IPS DF 4.7 (cell line): ENCODE measurements around the gene DYNLL2.
A peak's percentile ranks its signal among the peaks of the same experiment; 100 is the strongest.
"Not testable (repeated sequence)": the region's sequence is repeated elsewhere in the genome, so short reads cannot be mapped to it uniquely, and the experiment has no call there.

Experiments
- DNase-seq: peaks from one replicate; pipeline ENCODE4 v3.0.0-alpha.2; 2013; ENCODE audit warnings: low spot score; ENCODE audit errors: extremely low read depth

DYNLL2 gene

DNA sequence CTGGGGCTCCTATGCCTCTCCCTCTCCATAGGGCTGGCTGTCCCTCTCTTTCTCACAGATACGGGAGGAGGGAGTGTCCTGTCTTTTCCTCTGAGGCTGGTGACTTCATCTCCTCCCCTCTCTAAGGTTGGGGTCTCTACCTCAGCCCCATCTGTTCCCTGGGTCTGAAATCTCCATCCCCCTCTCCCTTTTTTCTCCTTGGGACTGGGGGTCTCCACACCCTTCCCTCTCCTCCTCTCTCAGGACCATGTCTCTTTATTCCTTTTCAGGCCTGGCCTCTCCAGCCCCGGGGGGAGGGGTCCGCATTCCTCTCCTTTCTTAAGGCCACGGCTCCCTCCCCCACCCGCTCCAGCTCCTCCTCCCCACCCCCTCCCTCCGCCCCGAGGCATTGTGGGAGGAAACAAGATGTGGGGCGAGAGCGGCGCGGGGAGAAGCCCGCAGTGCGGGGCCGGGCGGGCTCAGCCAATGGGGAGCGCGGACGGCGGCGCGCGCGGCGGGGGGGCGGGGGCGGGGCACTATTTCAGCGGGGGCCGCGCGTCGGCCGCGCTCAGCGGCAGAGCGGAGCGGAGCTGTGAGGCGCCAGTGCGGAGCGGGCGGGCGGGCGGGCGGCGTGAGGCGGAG is at the start of gene DYNLL2:
Gene DYNLL2 (plus strand): TSS at position 550 of the 621 bp plus-strand sequence. CDS start 3,672 bp downstream, outside the sequence.
- DNase-seq, result peak; percentile 62

DNA sequence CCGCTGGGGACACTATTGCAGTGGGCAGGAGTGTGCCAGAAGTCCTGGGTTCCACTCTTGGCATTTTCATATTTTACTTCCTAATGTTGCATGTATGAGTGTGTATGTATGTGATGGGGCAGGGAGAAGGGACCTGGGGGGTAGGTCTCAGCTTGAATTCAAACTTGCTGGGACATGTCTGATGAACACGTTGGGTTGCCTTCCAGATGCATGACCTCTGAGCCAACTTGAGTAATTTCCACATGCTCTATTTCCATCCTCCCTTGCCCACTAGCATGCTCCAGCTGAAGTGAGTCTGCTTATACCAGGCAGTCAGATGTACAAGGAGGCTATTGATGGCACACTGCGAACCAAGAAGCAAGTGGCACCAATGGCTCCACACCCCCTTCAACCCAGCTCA is 43.2 kb upstream of the DYNLL2 start:
- no peak for DNase-seq

DNA sequence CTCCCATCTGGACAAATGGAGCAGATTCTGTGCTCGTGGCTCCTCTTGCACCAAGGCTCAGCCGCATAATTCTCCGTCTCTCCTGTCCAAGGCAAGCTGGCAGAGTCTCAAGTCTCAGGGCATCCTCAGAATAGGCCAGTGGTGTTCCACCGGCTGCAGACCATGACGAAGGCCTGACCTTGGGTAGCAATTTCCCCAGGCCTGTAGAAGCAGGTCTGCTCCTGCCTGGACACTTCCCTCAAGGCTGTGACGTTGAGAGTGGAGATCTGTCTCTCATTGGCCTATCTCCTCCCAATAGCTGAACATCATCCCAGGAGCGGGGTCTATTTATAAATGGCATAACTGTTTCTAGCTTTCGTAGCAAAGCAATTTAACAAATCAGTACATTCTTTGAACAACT is 42.8 kb upstream of the DYNLL2 start:
- no peak for DNase-seq

DNA sequence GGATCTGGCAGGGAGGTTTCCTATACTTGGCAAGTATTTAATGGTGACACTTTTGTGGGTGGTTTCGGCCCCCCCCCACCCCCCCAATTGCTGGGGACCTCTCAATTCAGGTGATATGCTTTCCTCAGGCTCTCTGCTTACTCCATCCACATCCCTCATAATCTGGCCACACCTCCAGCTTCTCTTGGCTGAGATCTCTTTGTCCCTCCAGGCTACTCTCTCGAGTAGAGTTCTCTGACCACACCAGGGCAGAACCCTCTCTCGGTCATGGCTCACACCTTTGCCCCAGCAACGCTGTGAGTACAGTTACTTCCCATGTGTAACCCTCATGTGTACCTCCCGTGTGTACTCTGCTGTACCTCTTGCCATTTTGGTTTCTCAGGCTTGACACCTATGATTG is 42.1 kb upstream of the DYNLL2 start:
- DNase-seq, result no peak

DNA sequence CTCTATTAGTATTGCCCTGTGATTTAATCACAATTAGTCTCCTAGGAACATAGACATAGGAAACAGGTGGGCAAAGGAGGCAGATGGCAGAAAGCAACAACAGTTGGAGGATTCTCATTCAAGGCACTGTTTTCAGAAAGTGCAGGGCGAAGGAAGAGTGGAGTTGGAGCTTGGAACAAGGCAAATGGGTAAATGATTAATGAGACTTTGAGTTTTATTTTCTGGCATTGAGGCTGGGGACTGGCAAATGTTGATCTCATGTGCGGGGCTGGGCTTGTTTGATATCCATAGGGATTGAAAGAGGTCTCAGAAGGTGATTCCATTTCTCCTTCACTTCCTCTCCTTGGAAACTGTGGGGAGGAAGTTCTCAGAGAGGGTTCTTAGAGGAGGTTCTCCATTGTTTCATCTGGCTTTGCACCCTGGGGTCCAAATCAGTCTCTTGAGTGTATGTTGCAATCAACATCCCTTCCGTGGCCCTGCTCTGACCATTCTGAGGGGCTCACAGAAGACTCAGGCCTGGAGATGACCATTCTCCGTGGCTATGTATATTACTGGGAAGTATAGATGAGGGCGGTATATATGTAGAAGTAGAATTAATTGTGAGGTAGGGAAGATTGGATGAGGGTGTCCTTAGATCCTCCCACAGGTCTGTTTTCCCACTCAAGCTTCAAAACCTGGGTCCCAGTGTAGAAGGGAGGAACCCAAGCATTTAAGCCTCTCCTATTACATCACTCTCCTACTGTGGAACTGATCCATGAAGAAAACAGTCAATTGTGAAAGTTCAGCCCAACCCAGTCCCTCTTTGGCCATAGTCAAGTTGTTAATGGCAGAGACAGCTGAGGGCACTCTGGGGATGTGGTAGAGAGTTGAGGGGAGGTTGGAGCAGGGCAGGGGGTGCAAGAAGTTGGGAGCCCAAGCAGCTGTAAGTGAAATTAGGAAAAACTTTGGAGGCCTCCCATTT is 39.7 kb upstream of the DYNLL2 start:
- DNase-seq, result no peak

DNA sequence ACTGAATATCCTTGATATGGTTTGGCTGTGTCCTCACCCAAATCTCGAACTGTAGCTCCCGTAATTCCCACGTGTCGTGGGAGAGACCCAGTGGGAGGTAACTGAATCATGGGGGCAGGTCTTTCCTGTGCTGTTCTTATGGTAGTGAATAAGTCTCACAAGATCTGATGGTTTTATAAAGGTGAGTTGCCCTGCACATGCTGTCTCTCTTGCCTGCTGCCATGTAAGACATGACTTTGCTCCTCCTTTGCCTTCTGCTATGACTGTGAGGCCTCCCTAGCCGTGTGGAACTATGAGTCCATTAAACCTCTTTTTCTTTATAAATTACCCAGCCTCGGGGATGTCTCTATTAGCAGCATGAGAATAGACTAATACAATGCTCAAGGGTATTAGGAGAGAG is 39.0 kb upstream of the DYNLL2 start:
- not testable (repeated sequence) for DNase-seq

DNA sequence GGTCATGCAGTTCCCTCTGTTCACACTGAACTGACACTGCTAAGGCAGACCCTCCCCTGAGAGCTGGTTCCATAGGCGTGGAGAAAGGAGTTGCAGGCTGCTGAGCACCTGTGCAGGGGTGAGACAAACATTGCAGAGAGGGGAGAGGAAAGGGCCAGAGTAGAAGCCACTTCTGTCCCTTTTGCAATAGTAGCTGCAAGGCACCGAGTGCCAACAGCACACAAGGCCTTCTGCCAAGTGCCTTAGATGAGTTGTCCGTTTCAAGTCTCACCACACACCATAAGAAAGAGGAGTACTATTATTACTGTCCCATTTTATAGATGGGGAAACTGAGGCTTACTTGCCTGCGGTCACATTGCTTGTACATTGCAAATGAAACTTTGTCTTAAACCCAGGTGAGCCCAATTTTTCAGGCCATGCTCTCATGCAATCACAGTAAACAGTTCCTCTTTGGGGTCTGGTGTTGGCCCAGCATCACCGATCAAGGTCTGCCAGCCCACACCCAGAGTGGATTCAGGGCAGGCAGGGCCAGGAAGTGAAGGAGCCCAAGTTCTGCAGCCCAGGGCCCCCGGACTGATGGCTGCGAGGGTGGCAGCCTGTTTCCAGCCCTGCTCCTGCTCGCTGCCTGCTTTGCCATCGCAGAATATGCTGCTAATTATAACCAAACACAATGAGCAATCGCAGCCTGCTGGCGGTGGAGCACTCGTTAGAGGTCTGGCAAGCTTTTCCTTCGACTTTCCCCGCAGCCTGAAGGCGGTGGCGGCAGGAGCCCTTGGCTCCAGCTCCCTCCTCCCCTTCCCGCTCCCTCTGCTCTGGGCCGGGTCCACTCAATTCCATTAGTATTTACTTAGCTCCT is 36.8 kb upstream of the DYNLL2 start:
- DNase-seq, result no peak

DNA sequence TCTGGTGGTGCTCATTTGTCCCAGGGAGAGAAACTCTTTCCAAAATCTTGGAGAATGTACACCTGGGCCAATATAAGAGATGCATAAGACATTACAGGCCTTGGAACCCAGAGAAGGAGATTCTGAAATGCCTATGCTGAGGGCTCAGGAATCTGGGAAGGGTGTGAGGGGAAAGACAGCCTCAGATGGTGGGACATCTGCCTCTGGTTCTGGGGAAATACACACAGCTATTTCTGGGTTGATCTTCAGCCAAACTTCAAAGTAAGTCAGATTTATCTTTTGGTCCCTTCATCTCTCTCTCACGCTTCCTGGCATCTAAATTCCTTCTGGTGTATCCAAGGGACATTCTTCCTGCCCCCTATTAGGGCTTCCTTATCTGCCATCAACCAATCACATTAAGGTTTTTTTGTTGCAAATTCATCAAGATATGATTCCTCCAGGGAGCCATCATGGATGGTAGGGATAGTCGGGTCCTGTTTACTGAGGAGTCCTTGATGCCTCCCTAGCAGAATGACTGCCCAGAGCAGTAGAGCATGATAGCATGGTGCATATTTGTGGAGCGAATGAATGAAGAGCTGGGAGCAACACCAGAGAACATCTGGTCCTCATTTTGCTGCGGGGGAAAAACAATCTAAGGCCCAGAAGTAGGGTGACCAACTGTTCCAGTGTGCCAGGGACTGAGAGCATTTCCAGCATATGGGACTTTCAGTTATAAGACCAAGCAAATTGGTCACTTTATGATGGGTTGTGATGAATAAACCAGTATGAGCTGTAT is 35.7 kb upstream of the DYNLL2 start:
- DNase-seq, result no peak

DNA sequence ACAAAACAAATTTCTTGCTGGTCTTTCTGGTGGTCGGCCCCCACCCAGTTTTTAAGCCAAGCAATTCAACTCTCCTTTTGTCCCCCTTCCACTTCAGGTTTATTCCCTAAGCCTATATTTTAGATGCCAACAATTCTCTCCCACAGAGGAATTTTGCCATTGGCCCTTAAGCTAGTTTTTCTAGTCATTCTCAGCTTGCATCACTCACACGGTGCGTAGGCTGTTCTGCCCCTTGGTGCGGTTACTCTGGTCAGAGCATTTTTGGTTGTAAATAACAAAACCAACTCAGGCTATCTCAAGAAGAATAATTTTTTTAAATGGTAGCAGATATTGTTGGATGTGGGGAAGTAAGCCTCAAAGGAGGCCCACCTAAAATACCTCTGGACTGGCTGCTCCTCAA is 33.7 kb upstream of the DYNLL2 start:
- no peak for DNase-seq

DNA sequence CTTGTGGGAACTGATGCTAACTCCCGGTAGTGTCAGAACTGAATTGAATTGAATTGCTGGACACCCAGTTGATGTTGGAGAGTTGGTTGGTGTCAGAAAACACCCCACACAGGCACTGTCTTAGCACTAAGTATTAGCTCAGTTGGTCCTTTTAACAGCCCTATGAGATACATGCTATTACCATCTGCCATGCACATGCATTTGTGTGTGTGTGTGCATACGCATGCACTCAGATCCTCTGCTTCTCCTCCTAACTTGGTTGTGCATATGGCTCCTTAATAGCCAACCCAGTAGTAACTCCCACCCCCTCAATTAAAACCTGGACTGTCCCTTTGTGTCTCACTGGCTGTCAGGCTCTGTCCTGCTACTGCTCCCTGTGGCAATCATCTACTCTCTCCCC is 32.3 kb upstream of the DYNLL2 start:
- no peak for DNase-seq

DNA sequence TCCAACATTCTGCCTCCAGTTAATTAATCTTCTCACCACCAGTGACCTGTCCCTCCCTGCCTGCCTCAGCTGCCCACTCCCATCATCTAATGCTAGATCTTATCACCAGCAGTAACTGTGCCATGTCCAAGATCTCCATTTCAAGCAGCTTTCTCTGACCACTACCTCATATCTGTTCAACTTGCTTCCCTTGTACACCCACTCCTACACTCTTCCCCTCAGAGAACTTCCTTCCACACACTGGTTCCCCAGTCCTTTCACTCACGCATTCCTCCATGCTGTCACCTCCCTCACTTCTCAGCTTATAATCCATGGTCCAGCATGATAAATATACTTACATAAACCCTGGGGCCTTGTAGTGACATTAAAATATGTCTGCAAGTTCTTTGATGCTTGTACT is 31.8 kb upstream of the DYNLL2 start:
- DNase-seq, result no peak

DNA sequence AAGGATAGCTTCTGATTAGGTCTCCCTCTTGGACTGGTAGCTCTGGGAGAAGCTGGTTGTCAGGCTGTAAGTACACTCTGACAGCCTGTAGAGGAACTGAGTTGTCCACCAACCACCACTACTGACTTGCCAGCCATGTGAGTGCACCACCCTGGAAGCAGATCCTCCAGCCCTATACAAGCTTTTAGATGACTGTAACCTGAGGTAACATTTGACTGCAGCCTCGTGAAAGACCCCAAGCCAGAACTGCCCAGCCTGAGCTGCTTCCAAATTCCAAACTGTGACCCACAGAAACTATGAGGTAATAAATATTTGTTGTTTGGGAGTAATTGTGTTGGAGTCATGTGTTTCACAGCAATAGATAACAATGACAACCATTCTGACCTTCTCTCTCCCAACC is 30.8 kb upstream of the DYNLL2 start:
- DNase-seq, result no peak

DNA sequence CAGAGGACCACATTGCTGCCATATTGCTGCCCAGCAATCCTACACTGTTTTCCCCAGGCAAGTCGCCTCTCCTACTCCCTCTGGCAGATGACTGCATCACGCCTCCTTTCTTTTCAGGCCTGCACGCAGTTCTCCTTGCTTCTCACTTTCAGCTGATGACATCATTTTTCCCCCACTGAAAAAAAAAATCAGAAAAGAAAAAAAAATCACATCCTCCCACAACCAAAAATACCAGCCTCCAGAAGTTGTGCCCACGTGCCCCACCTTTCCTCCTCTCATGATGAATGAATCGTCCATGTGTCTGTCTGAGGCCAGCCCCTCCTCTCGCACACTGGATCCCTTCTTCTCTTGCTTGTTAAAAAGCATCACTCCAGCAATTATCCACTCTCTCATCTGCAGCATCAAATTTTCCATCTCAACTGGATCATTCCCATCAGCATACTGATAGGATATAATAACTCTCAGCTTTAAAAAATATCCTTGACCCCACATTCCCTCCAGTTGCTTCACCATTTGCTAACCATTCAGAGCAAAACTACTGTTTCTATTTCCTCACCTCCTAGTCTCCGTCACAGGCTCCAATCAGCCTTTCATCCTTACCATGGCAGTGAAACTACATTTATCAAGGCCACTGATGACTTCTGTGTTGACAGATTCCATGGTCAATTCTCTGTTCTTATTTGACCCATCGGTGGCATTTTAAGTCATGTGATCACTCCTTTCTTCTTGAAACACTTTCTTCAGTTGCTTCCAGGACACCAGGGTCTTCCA is 30.1 kb upstream of the DYNLL2 start:
- DNase-seq, result no peak

DNA sequence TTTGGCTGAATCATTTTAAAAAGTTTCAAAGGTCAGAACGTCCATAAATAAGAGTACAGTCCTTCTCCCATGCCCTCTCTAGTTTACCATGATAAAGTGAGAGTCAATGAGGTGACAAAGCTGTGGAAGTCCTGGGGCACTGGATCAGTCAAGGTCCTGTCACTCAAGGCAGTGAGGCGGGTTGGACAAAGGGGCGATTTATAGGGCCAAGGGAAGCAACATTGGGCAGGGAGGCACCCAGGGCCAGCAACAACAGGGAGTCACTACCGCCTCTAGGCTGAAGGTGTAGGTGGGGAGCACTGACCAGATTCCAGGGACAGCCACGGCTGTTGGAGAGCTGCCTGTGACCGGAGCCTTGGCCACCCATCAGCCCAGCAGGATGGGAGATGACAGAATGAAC is 28.6 kb upstream of the DYNLL2 start:
- DNase-seq, result no peak

DNA sequence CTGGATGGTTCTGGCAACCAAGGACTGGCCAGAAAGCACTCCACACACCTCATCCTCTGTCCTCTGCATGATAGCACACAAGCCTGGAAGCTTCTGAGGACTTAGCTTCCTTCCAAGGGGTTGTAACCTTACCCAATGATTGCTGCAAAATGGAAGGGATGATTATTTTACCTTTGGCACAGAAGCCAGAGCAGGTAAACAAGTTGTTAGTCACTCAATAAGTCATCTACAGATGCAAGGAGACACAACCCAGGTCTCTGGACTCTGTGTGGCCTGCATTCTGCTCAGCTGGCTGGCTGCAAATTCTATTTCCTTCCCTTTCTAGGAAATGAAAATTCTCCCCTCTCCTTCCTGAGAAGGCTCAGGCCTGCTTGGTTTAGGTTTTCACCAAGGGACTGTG is 26.7 kb upstream of the DYNLL2 start:
- DNase-seq, result no peak

DNA sequence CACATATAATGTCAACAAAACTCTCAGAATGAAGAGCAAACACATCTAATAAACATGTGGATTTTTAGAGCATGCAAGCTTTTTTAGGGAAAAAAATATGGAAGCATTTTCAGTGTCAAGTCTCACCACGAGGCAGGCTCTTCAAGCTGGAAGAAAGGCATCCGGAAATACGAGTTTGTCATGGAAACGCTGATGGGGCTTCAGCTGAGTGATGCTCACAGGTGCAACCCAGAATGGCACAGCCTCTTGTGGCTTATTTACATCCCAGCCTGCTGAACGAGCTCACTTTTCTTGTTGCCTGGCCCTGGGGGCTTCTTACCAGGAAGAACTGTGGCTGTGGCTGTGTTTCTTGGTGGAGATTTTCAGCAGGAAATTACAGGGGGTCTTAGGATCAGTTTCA is 24.1 kb upstream of the DYNLL2 start:
- no peak for DNase-seq

DNA sequence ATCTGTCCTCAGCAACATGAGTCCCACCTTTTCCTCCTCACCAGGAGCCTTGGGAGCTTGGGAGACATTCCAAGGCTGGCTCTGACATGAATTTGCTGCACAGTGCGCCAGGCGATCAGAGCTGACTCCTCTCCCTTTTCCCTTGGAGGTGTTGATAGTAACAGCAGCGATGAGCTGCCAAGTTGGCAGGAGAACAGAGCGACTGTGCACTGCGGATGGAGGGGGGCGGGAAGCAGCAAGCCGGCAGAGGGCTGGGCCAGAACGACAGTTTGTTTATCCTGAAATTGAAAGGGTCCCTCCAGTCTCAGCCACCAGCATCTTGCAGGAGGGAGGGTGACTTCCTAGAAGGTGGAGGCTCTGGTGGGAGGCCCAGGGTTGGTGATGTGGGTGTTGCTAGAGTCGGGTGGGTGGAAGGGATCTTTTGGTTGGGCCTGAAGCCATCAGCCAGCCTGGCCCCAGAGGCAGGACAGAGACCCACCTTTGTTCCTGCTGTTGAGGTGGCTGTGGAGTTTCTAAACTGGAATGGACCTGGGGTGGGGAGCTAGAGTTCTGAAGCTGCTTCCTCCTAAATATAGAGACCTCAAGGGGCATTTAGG is 22.5 kb upstream of the DYNLL2 start:
- no peak for DNase-seq

DNA sequence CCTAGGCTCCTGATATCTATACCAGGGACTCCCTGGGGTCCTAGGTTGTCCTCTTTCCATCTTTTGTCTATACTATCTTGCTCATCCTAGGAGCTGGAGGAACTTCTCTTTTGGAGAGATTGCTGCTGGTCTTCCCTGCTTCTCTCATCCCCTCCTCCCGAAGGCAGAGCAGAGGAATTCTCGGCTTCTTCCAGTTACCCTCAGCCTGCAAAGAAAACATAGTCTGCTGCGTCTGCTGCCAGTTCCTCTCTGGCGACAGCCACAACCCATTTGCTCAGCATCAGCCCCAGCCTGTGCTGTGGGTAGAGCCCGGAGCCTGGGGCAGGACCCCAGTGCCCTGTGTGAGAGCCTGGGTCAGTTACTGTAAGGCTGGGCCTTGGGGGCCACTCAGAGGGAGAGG is 21.5 kb upstream of the DYNLL2 start:
- DNase-seq, result no peak

DNA sequence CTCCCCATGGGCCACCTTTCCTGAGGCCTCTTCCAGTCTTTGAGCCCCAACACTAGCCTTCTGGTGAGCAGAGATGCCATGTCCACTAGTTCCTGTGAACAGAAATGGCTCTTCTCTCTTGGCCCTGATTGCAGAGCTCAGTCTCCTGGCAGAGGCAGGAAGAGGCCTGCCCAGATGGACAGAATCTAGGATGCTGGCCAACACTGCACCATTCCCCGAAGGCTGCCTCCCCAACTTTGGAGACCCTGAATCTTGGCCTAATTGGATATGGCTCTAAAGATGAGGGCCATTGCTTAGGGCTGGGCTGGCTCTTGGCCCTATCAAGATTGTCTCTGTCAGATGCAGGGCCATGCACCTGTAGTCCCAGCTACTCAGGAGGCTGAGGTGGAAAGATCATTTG is 18.0 kb upstream of the DYNLL2 start:
- no peak for DNase-seq

DNA sequence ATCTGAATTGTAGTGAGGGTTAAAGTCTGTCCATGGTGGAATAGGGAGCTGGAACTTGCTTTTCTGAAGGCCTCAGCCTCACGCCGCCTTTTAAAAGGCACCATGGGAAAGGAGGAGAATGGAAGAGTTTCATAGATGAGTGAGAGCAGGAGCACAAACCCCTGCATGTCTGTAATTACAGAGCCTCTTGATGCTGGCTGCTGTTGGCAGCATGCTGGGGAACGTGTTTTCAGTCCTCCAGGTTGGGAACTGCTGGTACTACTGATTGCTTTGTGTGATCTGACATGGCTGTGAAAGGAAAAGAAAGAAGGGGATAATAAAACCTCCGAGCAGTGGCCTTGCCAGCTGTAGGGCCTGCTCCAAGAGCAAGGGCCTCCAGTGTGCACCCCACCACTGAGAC is 16.8 kb upstream of the DYNLL2 start:
- no peak for DNase-seq
